HK-2 (cell line): ENCODE results near the gene ZNF345.
A peak's percentile ranks its signal among the peaks of the same experiment; 100 is the strongest.

Experiments
- DNase-seq: peaks from one replicate; pipeline ENCODE4 v3.0.0-alpha.2; 2018; ENCODE audit not compliant: unreplicated experiment

ZNF345 gene

GRCh38 chr19:36916991-36917390, 66.3 kb downstream of the ZNF345 start:
- peak; percentile 5 for DNase-seq

DNA sequence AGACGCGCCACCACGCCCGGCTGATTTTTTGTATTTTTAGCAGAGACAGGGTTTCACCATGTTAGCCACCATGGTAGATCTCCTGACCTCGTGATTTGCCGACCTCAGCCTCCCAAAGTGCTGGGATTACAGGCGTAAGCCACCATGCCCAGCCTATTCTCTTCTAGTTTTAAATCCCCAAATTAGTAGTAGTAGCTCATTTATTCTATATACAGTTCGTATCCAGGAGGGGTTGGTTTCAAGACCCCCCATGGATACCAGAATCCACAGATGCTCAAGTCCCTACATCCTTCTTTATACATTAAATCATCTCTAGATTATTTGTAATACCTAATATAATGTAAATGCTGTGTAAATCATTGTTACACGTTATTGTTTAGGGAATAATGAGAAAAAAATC, 67.4 kb downstream of the ZNF345 start:
- DNase-seq = no peak
